IMR-90 (cell line): ENCODE data around the gene TAF1D. TPM values are rescaled to one million over a fixed set of nuclear protein-coding genes. Genes with fewer than 3 reads are reported as not detected.

ENCODE experiments used
- microRNA-seq, 2 experiments: library from miRNA; stranded (forward) in 1 of 2; unstranded in 1 of 2; fragments of 10-50 nt in 1 of 2; fragments of <30 nt in 1 of 2; gene quantifications in 1 of 2; microRNA quantifications in 1 of 2; one replicate each; pipeline versions ENCODE3 to v1.1.0; 2013 to 2020; ENCODE audit not compliant: insufficient read depth in 1 of 2, insufficient read length in 1 of 2, unreplicated experiment in 1 of 2
- polyA plus RNA-seq, 3 experiments: library from polyadenylated mRNA; depleted of rRNA; stranded (reverse); fragments of >200 nt; gene quantifications; 2 replicates each; pipeline ENCODE4 v1.2.3, GENCODE V29; 2012; ENCODE audit warnings: low replicate concordance in 1 of 3
- small RNA-seq, 5 experiments: library from RNA; depleted of rRNA; stranded (forward); fragments of <200 nt; gene quantifications; one replicate each; pipeline ENCODE3, GENCODE V24; 2012
- total RNA-seq: library from RNA; depleted of rRNA; stranded (reverse); fragments of >200 nt; gene quantifications from 2 replicates; pipeline ENCODE4 v1.2.3, GENCODE V29; 2012; rRNA removed

TAF1D gene
- total and polyA plus RNA-seq, 2 of the 4 experiments (the other 2 are of a cell fraction): 56.8 to 133 TPM

Small RNA genes within 50 kb of the gene (microRNA-seq; reads per million reads assigned to microRNA genes)
- gene MIR1304 (ENCODE audit: unreplicated experiment) (4.7 reads per million, percentile 8 among the genes with 10 or more reads in this experiment), gene RF00019 (ENCODE audit: insufficient read depth, insufficient read length) (not detected), gene RF00493 (ENCODE audit: insufficient read depth, insufficient read length) (10.3 reads per million, percentile 10 among the genes with 10 or more reads in this experiment), gene SCARNA9 (ENCODE audit: insufficient read depth, insufficient read length) (not detected), gene SNORA1 (ENCODE audit: insufficient read depth, insufficient read length) (not detected), gene SNORA18 (ENCODE audit: insufficient read depth, insufficient read length) (not detected), gene SNORA25 (ENCODE audit: insufficient read depth, insufficient read length) (not detected), gene SNORA32 (ENCODE audit: insufficient read depth, insufficient read length) (not detected), gene SNORA40 (ENCODE audit: insufficient read depth, insufficient read length) (not detected), gene SNORA8 (ENCODE audit: insufficient read depth, insufficient read length) (not detected), gene SNORD5 (ENCODE audit: insufficient read depth, insufficient read length) (not detected), gene SNORD6 (ENCODE audit: insufficient read depth, insufficient read length) (861 reads per million, percentile 93 among the genes with 10 or more reads in this experiment)

Small RNA genes within 50 kb of the gene (small RNA-seq; reads per million reads assigned to genes)
- 0 reads per million in 5 experiments for gene RF00019
- gene RF00493: 2.6 to 45.0 (median 7.8) reads per million in 5 experiments
- 0 to 8.4 (median 0.84) reads per million in 5 experiments for gene SCARNA9
- gene SNORA1: 0 reads per million in 5 experiments
- gene SNORA18: 0 reads per million in 5 experiments
- gene SNORA25: 0 reads per million in 5 experiments
- 0 reads per million in 5 experiments for gene SNORA32
- gene SNORA40: 0 reads per million in 5 experiments
- gene SNORA8: 0 reads per million in 5 experiments
- 0 reads per million in 5 experiments for gene SNORD5
- 104 to 3,230 (median 536) reads per million in 5 experiments for gene SNORD6

Other genes starting within 250 kb of the TAF1D start
- 2.2 and 4.2 TPM in 2 replicates for gene SMCO4, start 198.1 kb downstream of the TAF1D start, total RNA-seq
- 17.7 and 21.8 TPM in 2 replicates for gene SMCO4, start 198.1 kb downstream of the TAF1D start, polyA plus RNA-seq (2012; rRNA removed)
- 26.1 and 26.3 TPM in 2 replicates for gene CEP295, start 79.8 kb downstream of the TAF1D start, total RNA-seq
- 4.4 and 5.7 TPM in 2 replicates for gene CEP295, start 79.8 kb downstream of the TAF1D start, polyA plus RNA-seq (2012; rRNA removed)
- gene C11orf54, start 177 bp upstream of the TAF1D start, total RNA-seq: 16.0 and 21.4 TPM in 2 replicates
- gene C11orf54, start 177 bp upstream of the TAF1D start, polyA plus RNA-seq (2012; rRNA removed): 9.1 and 13.7 TPM in 2 replicates
- gene MED17, start 42.8 kb upstream of the TAF1D start, total RNA-seq: 23.3 and 34.7 TPM in 2 replicates
- gene MED17, start 42.8 kb upstream of the TAF1D start, polyA plus RNA-seq (2012; rRNA removed): 16.8 and 20.0 TPM in 2 replicates
- 0.28 and 0.36 TPM in 2 replicates for gene VSTM5, start 109.1 kb upstream of the TAF1D start, total RNA-seq
- 0.17 and 0.43 TPM in 2 replicates for gene VSTM5, start 109.1 kb upstream of the TAF1D start, polyA plus RNA-seq (2012; rRNA removed)